SK-N-SH treated with all-trans-retinoic acid at 6 μM for 48 hours (cell line): ENCODE data around the gene PRR5.

Experiments
- ARNTL ChIP-seq: fragments of 450-650 bp; formaldehyde crosslinking; IDR thresholded peaks from 2 replicates; pipeline ENCODE4 v1.5.0; 2020; ENCODE audit warnings: low read depth, mild to moderate bottlenecking, moderate library complexity, borderline replicate concordance
- BACH2 ChIP-seq: fragments of 250-450 bp; sonication (Bioruptor Pico); IDR thresholded peaks from 2 replicates; pipeline ENCODE4 v1.9.0; 2021; ENCODE audit warnings: mild to moderate bottlenecking, borderline replicate concordance
- CSDC2 ChIP-seq: fragments of 250-450 bp; sonication (Bioruptor Pico); IDR thresholded peaks from 2 replicates; pipeline ENCODE4 v1.5.0; 2020; ENCODE audit warnings: mild to moderate bottlenecking, moderate library complexity
- ESRRG ChIP-seq: fragments of 250-450 bp; sonication (Bioruptor Pico); IDR thresholded peaks from 2 replicates; pipeline ENCODE4 v1.6.1; 2021; ENCODE audit warnings: mild to moderate bottlenecking
- GLIS3 ChIP-seq: fragments of 250-450 bp; sonication (Bioruptor Pico); IDR thresholded peaks from 2 replicates; pipeline ENCODE4 v1.5.0; 2020; ENCODE audit warnings: mild to moderate bottlenecking, moderate library complexity
- ZFP30 ChIP-seq: fragments of 450-650 bp; formaldehyde crosslinking; IDR thresholded peaks from 2 replicates; pipeline ENCODE4 v1.5.0; 2022; ENCODE audit warnings: mild to moderate bottlenecking, moderate library complexity
- TF ChIP-seq, protein P1 (sequence below): fragments of 250-450 bp; sonication (Bioruptor Pico); IDR thresholded peaks from 2 replicates; pipeline ENCODE4 v1.8.0; 2020; ENCODE audit warnings: mild to moderate bottlenecking, moderate library complexity, borderline replicate concordance

DNA sequence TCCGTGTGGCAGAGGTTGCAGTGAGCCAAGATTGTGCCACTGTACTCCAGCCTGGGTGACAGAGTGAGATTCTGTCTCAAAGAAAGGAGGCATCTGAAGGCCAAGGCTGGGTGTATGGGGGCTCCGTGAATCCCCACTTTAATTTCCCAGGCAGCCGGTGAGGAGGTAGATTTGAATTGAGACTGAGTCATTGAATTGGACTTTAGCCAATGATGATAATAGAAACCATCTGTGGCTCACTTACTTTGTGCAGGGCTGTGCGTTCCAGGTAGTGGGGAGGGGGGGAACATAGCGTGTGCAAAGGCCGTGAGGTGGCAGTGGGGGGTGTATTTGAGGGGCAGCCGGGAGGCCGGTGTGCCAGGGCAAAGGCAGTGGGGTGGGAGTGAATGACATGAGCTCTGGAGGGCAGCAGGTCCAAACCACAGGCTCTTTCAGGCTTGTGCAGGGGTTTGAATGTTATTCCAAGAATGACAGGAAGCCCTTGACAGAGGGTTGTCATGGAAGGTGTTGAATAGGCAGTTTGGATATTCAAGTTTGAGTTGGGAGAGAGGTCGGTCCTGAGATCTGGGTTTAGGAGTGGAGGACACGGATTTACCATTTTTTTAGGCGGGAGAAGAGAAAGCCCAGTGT lies 56.5 kb downstream of the PRR5 start:
- no peak for TF ChIP-seq CSDC2 (CRISPR knock-in tag)
- TF ChIP-seq BACH2 (CRISPR knock-in tag) = no peak
- TF ChIP-seq ZFP30 = no peak
- no peak for TF ChIP-seq GLIS3
- TF ChIP-seq, protein P1, sequence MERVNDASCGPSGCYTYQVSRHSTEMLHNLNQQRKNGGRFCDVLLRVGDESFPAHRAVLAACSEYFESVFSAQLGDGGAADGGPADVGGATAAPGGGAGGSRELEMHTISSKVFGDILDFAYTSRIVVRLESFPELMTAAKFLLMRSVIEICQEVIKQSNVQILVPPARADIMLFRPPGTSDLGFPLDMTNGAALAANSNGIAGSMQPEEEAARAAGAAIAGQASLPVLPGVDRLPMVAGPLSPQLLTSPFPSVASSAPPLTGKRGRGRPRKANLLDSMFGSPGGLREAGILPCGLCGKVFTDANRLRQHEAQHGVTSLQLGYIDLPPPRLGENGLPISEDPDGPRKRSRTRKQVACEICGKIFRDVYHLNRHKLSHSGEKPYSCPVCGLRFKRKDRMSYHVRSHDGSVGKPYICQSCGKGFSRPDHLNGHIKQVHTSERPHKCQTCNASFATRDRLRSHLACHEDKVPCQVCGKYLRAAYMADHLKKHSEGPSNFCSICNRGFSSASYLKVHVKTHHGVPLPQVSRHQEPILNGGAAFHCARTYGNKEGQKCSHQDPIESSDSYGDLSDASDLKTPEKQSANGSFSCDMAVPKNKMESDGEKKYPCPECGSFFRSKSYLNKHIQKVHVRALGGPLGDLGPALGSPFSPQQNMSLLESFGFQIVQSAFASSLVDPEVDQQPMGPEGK (CRISPR knock-in tag) = peak; percentile 58; the same call in 1 of the 2 replicates
- TF ChIP-seq ESRRG = no peak
- no peak for TF ChIP-seq ARNTL (CRISPR knock-in tag)
